Gastroesophageal sphincter (tissue), 3 donors: ENCODE data around the gene FLRT2.

Experiments
- CTCF ChIP-seq, 4 experiments: fragments of 200-600 bp in 2 of 4; fragments of 450-650 bp in 2 of 4; sonication (generic) in 1 of 4; IDR thresholded peaks; one replicate each; pipeline ENCODE4 v1.5.1; 2017 to 2019; ENCODE audit warnings: antibody characterized with exemption in 4 of 4, mild to moderate bottlenecking in 2 of 4, moderate library complexity in 2 of 4
- EP300 ChIP-seq: sonication (generic); formaldehyde crosslinking; IDR thresholded peaks from one replicate; pipeline ENCODE4 v1.6.1; 2017; ENCODE audit warnings: antibody characterized with exemption, mild to moderate bottlenecking

GRCh38 chr14:85701116-85701515, 171.2 kb downstream of the FLRT2 start:
- TF ChIP-seq EP300 = no peak
- no peak for TF ChIP-seq CTCF (IDR thresholded peaks at IDR 0.05)
